Measurements from ENCODE around the gene SYCP1.

DNA sequence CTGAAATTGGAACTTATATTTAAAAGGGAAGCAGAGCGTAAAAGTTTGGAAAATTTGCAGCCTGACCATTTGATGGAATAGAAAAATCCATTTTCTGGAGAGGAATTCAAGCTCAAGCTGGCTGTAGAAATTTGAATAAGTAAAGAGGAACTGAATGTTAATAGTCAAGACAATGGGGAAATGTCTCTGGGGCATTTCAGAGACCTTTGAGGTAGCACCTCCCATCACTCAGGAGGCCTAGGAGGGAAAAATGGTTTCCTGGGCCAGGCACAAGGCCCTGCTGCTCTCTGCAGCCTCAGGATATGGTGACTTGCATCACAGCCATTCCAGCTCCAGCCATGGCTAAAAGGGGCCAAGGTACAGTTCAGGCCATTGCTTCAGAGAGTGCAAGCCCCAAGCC lies 157.3 kb downstream of the SYCP1 start:
- TF ChIP-seq, protein P1, sequence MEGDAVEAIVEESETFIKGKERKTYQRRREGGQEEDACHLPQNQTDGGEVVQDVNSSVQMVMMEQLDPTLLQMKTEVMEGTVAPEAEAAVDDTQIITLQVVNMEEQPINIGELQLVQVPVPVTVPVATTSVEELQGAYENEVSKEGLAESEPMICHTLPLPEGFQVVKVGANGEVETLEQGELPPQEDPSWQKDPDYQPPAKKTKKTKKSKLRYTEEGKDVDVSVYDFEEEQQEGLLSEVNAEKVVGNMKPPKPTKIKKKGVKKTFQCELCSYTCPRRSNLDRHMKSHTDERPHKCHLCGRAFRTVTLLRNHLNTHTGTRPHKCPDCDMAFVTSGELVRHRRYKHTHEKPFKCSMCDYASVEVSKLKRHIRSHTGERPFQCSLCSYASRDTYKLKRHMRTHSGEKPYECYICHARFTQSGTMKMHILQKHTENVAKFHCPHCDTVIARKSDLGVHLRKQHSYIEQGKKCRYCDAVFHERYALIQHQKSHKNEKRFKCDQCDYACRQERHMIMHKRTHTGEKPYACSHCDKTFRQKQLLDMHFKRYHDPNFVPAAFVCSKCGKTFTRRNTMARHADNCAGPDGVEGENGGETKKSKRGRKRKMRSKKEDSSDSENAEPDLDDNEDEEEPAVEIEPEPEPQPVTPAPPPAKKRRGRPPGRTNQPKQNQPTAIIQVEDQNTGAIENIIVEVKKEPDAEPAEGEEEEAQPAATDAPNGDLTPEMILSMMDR (IDR thresholded peaks at IDR 0.05; ENCODE audit: low read depth, low read length): no peak
- TF ChIP-seq POLR2A (IDR thresholded peaks at IDR 0.05; ENCODE audit: extremely low read depth, insufficient read length): no peak
- TF ChIP-seq, protein P2, sequence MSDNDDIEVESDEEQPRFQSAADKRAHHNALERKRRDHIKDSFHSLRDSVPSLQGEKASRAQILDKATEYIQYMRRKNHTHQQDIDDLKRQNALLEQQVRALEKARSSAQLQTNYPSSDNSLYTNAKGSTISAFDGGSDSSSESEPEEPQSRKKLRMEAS (IDR thresholded peaks at IDR 0.05; ENCODE audit: low read depth, low read length): no peak

Measured in NB4 (cell line).